Testis (tissue), 3 donors: ENCODE measurements around the gene MRPS12. TPM values are rescaled to one million over a fixed set of nuclear protein-coding genes. Genes with fewer than 3 reads are reported as not detected.
A peak's percentile ranks its signal among the peaks of the same experiment; 100 is the strongest.

Experiments used
- DNase-seq: peaks from one replicate; pipeline ENCODE4 v3.0.0-alpha.2; 2019
- H3K27ac ChIP-seq, 2 donors: fragments of 200-600 bp; sonication (generic); one replicate each; pipeline ENCODE4 v1.5.1; 2019
- H3K27me3 ChIP-seq: fragments of 200-600 bp; sonication (generic); one replicate; pipeline ENCODE4 v1.5.1; 2019
- H3K36me3 ChIP-seq: fragments of 200-600 bp; sonication (generic); one replicate; pipeline ENCODE4 v1.5.1; 2017; ENCODE audit warnings: low read depth; ENCODE audit errors: missing control alignments
- H3K4me1 ChIP-seq: fragments of 200-600 bp; sonication (generic); one replicate; pipeline ENCODE4 v1.5.1; 2019
- H3K4me3 ChIP-seq, 2 donors: fragments of 200-600 bp; sonication (generic); one replicate each; pipeline ENCODE4 v1.5.1; 2017 to 2019
- H3K9me3 ChIP-seq: fragments of 200-600 bp; sonication (generic); one replicate; pipeline ENCODE4 v1.5.1; 2017
- CTCF ChIP-seq, 3 experiments: fragments of 450-650 bp in 2 of 3; fragments of 200-600 bp in 1 of 3; sonication (generic) in 1 of 3; IDR thresholded peaks; one replicate each; pipeline ENCODE4 v1.5.1; 2016 to 2019; ENCODE audit warnings: antibody characterized with exemption in 3 of 3, mild to moderate bottlenecking in 2 of 3, moderate library complexity in 1 of 3
- POLR2A ChIP-seq: fragments of 450-650 bp; IDR thresholded peaks from one replicate; pipeline ENCODE4 v1.6.1; 2017; ENCODE audit warnings: antibody characterized with exemption, mild to moderate bottlenecking, moderate library complexity
- WGBS, 2 donors: methylation state at CpG; one replicate each; pipeline ENCODE4 v1.1.5; 2018; 5-methylcytosine and 5-hydroxymethylcytosine counted together
- intact Hi-C: fragments of 100-400 bp; cut with DNase I; formaldehyde crosslinking; loops from one replicate; pipeline ENCODE4 v1.15.1; 2023; ENCODE audit warnings: low total_unique reads
- polyA plus RNA-seq: library from polyadenylated mRNA; stranded (reverse); fragments of 350-450 nt; fragmentation: Illumina TruSeq; extraction: RNeasy Lipid Tissue Mini Kit (QIAGEN cat#74804); gene quantifications from one replicate; pipeline ENCODE4 v1.2.3, GENCODE V29; 2014; ENCODE audit warnings: low read depth, low replicate concordance; ENCODE audit not compliant: insufficient read depth
- total RNA-seq, 2 donors: library from RNA; depleted of rRNA; stranded (reverse); fragments of >200 nt; gene quantifications; one replicate each; pipeline ENCODE4 v1.2.3, GENCODE V29; 2016

Gene MRPS12
- total and polyA plus RNA-seq, 3 donors from 2014 or later = 31.1 to 49.6 (median 48.3) TPM

- TF ChIP-seq POLR2A (no peak), CTCF (IDR thresholded peaks at IDR 0.05) (no peak)
- 15 to 22% methylated on average over 19 of the region's 19 CpGs for WGBS, 2 donors
- Histone ChIP-seq H3K27ac (peak overlapping the region; percentile 64 to 90), H3K4me3 (peak overlapping the region; percentile 60 to 76), H3K27me3 (no peaks in the 10 kb centered on the region), H3K36me3 (no peaks in the 10 kb centered on the region), H3K4me1 (peaks cover 4% of the 10 kb centered on the region), H3K9me3 (no peaks in the 10 kb centered on the region)
- no peak for DNase-seq
- intact Hi-C loops = no loop called here
Observed at GRCh38 chr19:38974624-38975213, 44.0 kb downstream of the MRPS12 start.

DNA sequence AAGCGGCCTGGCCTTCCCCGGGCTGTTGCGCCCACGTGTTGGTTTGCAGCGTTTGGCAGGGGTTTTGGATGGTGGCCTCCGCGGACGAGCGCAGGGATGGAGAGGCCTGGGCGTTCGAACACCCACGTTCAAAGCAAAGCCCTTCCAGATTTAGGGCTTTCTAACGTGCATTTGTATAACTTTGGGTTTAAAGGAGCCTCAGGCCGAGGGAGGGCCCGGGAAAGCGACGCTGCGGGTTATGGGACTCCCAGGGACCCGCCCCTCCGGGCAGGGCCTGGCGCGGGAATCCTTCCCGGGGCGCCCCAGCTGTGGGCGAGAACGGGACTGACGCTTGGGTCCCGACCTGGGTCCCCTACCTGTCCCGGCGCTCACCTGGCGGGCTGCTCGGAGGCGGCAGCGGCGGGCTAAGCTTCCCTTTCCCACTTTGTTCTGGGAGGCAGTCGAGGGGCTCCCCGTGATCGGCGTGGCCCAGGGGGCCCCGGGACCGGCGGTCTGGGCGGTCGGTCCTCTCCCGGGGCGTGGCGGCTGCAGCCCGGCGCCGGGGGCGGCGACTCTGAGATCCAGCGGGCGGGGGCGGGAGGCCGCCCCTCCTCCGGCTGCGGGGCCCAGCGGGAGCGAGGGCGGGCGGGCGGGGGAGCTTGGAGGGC is 44.6 kb downstream of the MRPS12 start, which contains the start of gene FBXO17:
FBXO17 (minus strand) TSS at position 529 of the 647 bp plus-strand sequence. CDS start 25,423 bp downstream, outside the sequence.
- Histone ChIP-seq H3K4me1 (peaks cover 4% of the 10 kb centered on the region), H3K36me3 (no peaks in the 10 kb centered on the region), H3K9me3 (no peaks in the 10 kb centered on the region), H3K4me3 (peak within 1 kb of the TSS; percentile 60 to 76), H3K27ac (peak within 1 kb of the TSS; percentile 64 to 90), H3K27me3 (no peaks in the 10 kb centered on the region)
- WGBS, 2 donors = 2 to 3% methylated on average over 18 to 29 of the region's 63 CpGs
- no peak for TF ChIP-seq POLR2A
- TF ChIP-seq CTCF (IDR thresholded peaks at IDR 0.05) = no peak
- intact Hi-C loops = no loop called here
- DNase-seq = peak; percentile 49

- no peaks in the 10 kb centered on the region for H3K9me3 ChIP-seq
- TF ChIP-seq CTCF (IDR thresholded peaks at IDR 0.05) = no peak
- no peak for TF ChIP-seq POLR2A
- H3K36me3 ChIP-seq = no peaks in the 10 kb centered on the region
- 5 to 11% methylated on average over 5 to 22 of the region's 22 CpGs for WGBS, 2 donors
- peaks cover 4% of the 10 kb centered on the region for H3K4me1 ChIP-seq
- intact Hi-C loops = no loop called here
- peak overlapping the region; percentile 60 to 76 for H3K4me3 ChIP-seq
- no peaks in the 10 kb centered on the region for H3K27me3 ChIP-seq
- DNase-seq = peak; percentile 32
- peak overlapping the region; percentile 64 to 90 for H3K27ac ChIP-seq
Observed at GRCh38 chr19:38975861-38976271, 45.1 kb downstream of the MRPS12 start.

DNA sequence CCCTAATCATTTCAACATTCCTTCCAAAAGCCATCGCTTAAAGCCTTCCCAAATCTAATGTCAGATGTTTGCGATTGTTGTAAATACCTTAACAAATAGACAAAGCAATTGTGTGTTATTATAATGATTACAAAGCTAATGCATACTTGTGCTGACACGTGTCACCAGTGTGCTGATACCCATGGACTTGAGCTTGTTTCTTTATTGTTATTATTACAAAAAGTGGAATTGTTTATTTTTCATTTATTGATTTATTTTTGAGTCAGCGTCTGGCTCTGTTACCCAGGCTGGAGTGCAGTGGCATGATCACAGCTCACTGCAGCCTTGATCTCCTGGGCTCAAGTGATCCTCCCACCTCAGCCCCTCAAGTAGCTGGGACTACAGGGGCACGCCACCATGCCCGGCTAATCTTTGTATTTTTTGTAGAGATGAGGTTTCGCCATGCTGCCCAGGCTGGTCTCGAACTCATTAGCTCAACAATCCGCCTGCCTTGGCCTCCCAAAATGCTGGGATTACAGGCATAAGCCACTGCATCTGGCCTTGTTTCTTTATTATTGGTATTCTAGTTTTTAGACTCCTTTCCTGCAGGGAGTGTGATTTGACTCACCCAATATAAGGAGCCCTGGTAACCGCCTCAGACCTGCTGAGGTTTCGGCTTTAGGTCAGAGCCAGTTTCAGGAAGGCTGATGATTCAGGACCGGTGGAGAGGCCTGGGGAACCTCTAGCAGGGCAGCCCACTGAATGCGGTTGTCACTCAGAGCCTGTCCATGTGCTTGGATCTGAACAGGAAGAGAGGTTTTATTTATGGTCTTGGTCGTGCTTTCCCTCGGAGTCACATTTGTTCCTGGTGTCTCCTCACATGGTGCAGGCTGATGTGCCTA is 46.9 kb downstream of the MRPS12 start:
- no peak for DNase-seq
- Histone ChIP-seq H3K9me3 (no peaks in the 10 kb centered on the region), H3K27ac (no peak overlapping the region), H3K4me1 (peaks cover 4% of the 10 kb centered on the region), H3K27me3 (no peaks in the 10 kb centered on the region), H3K4me3 (no peak overlapping the region), H3K36me3 (no peaks in the 10 kb centered on the region)
- WGBS, 2 donors = 82 to 87% methylated on average over 15 of the region's 15 CpGs
- TF ChIP-seq CTCF (IDR thresholded peaks at IDR 0.05) (no peak), POLR2A (no peak)
- intact Hi-C loops = no loop called here
